HEK293T (cell line): ENCODE measurements around the gene TBCC.

Source experiments
- ARNT ChIP-seq: fragments of 450-650 bp; IDR thresholded peaks from 2 replicates; pipeline ENCODE4 v1.6.1; 2017; ENCODE audit warnings: mild to moderate bottlenecking
- BHLHE40 ChIP-seq: fragments of 450-650 bp; IDR thresholded peaks from 2 replicates; pipeline ENCODE4 v1.6.1; 2016; ENCODE audit warnings: mild to moderate bottlenecking, moderate library complexity, borderline replicate concordance
- FOXK2 ChIP-seq: fragments of 450-650 bp; IDR thresholded peaks from 2 replicates; pipeline ENCODE4 v1.6.1; 2016; ENCODE audit warnings: mild to moderate bottlenecking
- FOXM1 ChIP-seq: fragments of 450-650 bp; IDR thresholded peaks from 2 replicates; pipeline ENCODE4 v1.6.1; 2017; ENCODE audit warnings: mild to moderate bottlenecking, borderline replicate concordance
- L3MBTL2 ChIP-seq: fragments of 450-650 bp; conservative IDR thresholded peaks from 2 replicates; pipeline ENCODE4 v1.6.1; 2016; ENCODE audit warnings: mild to moderate bottlenecking
- SP1 ChIP-seq: fragments of 450-650 bp; IDR thresholded peaks from 2 replicates; pipeline ENCODE4 v1.6.1; 2017

GRCh38 chr6:42761287-42762067 lies 15.6 kb upstream of the TBCC start:
- TF ChIP-seq SP1 (no peak), BHLHE40 (no peak), FOXM1 (no peak), L3MBTL2 (no peak), ARNT (no peak), FOXK2 (no peak)
